Measurements from ENCODE around the gene GRM7.

Gene GRM7

GRCh38 chr3:7333125-7333524 lies 472.2 kb downstream of the GRM7 start:
- no peak for TF ChIP-seq CTCF (IDR thresholded peaks at IDR 0.05; ENCODE audit: low read depth, low read length)
- Histone ChIP-seq H3K27me3 (ENCODE audit: insufficient read depth, low read depth, severe bottlenecking) (no peaks in the 10 kb centered on the region), H3K4me3 (ENCODE audit: low read depth, low read length) (no peak overlapping the region), H3K36me3 (no peaks in the 10 kb centered on the region), H3K9me3 (ENCODE audit: severe bottlenecking) (no peaks in the 10 kb centered on the region), H3K27ac (no peak overlapping the region)
- no peak for DNase-seq

GRCh38 chr3:7340795-7341194 lies 479.9 kb downstream of the GRM7 start:
- TF ChIP-seq CTCF (IDR thresholded peaks at IDR 0.05; ENCODE audit: low read depth, low read length) = no peak
- Histone ChIP-seq H3K36me3 (no peaks in the 10 kb centered on the region), H3K9me3 (ENCODE audit: severe bottlenecking) (no peaks in the 10 kb centered on the region), H3K27me3 (ENCODE audit: insufficient read depth, low read depth, severe bottlenecking) (no peaks in the 10 kb centered on the region), H3K4me3 (ENCODE audit: low read depth, low read length) (no peak overlapping the region), H3K27ac (no peak overlapping the region)
- DNase-seq = no peak

GRCh38 chr3:7346364-7346763 lies 485.4 kb downstream of the GRM7 start:
- Histone ChIP-seq H3K36me3 (no peaks in the 10 kb centered on the region), H3K27me3 (ENCODE audit: insufficient read depth, low read depth, severe bottlenecking) (no peaks in the 10 kb centered on the region), H3K27ac (no peak overlapping the region), H3K4me3 (ENCODE audit: low read depth, low read length) (no peak overlapping the region), H3K9me3 (ENCODE audit: severe bottlenecking) (no peaks in the 10 kb centered on the region)
- DNase-seq = no peak
- TF ChIP-seq CTCF (IDR thresholded peaks at IDR 0.05; ENCODE audit: low read depth, low read length) = no peak

- H3K9me3 ChIP-seq (ENCODE audit: severe bottlenecking) = no peaks in the 10 kb centered on the region
- TF ChIP-seq CTCF (IDR thresholded peaks at IDR 0.05; ENCODE audit: low read depth, low read length) = no peak
- no peak overlapping the region for H3K4me3 ChIP-seq (ENCODE audit: low read depth, low read length)
- no peak for DNase-seq
- H3K27ac ChIP-seq = no peak overlapping the region
- H3K36me3 ChIP-seq = no peaks in the 10 kb centered on the region
- H3K27me3 ChIP-seq (ENCODE audit: insufficient read depth, low read depth, severe bottlenecking) = no peaks in the 10 kb centered on the region
Observed at GRCh38 chr3:7357101-7357500, 496.2 kb downstream of the GRM7 start.

GRCh38 chr3:7367968-7368367 lies 507.1 kb downstream of the GRM7 start:
- Histone ChIP-seq H3K27me3 (ENCODE audit: insufficient read depth, low read depth, severe bottlenecking) (no peaks in the 10 kb centered on the region), H3K9me3 (ENCODE audit: severe bottlenecking) (no peaks in the 10 kb centered on the region), H3K4me3 (ENCODE audit: low read depth, low read length) (no peak overlapping the region), H3K36me3 (no peaks in the 10 kb centered on the region), H3K27ac (no peak overlapping the region)
- TF ChIP-seq CTCF (IDR thresholded peaks at IDR 0.05; ENCODE audit: low read depth, low read length) = no peak
- no peak for DNase-seq

- H3K36me3 ChIP-seq = no peaks in the 10 kb centered on the region
- no peak overlapping the region for H3K27ac ChIP-seq
- H3K27me3 ChIP-seq (ENCODE audit: insufficient read depth, low read depth, severe bottlenecking) = no peaks in the 10 kb centered on the region
- H3K4me3 ChIP-seq (ENCODE audit: low read depth, low read length) = no peak overlapping the region
- no peaks in the 10 kb centered on the region for H3K9me3 ChIP-seq (ENCODE audit: severe bottlenecking)
- TF ChIP-seq CTCF (IDR thresholded peaks at IDR 0.05; ENCODE audit: low read depth, low read length) = no peak
- peak; percentile 20 for DNase-seq
Observed at GRCh38 chr3:7368597-7368996, 507.7 kb downstream of the GRM7 start.
